Uterus (tissue), 2 donors: Measurements from ENCODE around the gene VTA1.

Source experiments
- CTCF ChIP-seq, 4 experiments: fragments of 200-600 bp in 2 of 4; fragments of 450-650 bp in 2 of 4; sonication (generic) in 2 of 4; IDR thresholded peaks; one replicate each; pipeline ENCODE4 v1.5.1; 2016 to 2019; ENCODE audit warnings: antibody characterized with exemption in 4 of 4, mild to moderate bottlenecking in 2 of 4, moderate library complexity in 1 of 4
- POLR2A ChIP-seq, 2 donors: fragments of 450-650 bp; IDR thresholded peaks; one replicate each; pipeline ENCODE4 v1.6.1; 2016; ENCODE audit warnings: antibody characterized with exemption in 2 of 2, mild to moderate bottlenecking in 1 of 2, moderate library complexity in 1 of 2

GRCh38 chr6:142226731-142227130, 79.7 kb downstream of the VTA1 start:
- TF ChIP-seq CTCF (IDR thresholded peaks at IDR 0.05) (no peak), POLR2A (IDR thresholded peaks at IDR 0.05) (no peak)
